PC-3 (cell line): ENCODE measurements around the gene GALNT18.

Experiments
- CTCF ChIP-seq: fragments of 300-600 bp; sonication (generic); conservative IDR thresholded peaks from 2 replicates; pipeline ENCODE4 v1.5.1; 2017; ENCODE audit warnings: antibody characterized with exemption, low read depth, mild to moderate bottlenecking, low read length
- EZH2phosphoT487 ChIP-seq: fragments of 300-600 bp; sonication (generic); IDR thresholded peaks from 2 replicates; pipeline ENCODE4 v1.6.1; 2018; ENCODE audit warnings: mild to moderate bottlenecking, antibody characterized with exemption, low read length, borderline replicate concordance

- TF ChIP-seq CTCF (no peak), EZH2phosphoT487 (no peak)
Measured at GRCh38 chr11:11450744-11451362, 171.0 kb downstream of the GALNT18 start.
